ENCODE measurements around the gene C19orf25.

Gene C19orf25

DNA sequence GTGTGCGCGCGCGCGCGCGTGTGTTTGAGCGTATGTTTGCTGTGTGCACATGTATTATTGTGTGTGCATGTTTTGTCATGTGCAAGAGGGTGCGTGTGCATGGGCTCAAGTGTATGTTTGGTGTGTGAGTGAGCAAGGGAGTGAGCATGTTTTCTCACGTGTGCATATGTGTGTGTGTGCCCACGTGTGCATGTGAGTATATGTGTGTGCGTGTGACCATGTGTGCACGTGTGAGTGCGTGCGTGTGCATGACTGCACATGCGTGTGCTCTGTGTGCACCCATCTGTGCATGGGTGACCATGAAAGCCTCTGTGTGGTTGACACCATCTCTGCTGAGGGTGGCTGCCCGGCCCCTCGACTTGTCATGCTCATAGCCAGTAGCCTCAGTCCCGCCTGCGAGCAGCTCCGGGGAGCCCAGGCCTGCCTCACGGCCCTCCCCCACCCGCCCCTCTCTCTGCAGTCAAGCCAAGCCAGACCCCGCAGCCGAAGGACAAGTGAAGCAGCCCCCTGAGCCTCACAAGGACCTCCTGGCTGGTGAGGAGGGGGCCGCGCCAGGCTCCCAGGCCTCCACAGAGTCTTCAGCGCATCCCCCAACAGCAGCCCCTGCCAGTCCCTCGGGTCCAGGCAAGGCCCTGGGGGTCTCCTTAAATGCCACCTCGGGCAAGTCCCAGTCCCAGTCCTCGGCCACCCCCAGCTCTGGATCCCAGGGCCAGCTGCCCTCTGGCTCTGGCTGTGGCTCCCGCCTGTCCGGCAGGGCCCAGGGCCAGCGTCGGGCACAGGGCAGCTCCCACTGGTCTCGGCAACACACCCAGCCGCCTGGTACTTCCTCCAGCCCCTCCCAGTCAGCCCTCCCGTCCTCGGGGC lies 17.9 kb upstream of the C19orf25 start:
- TF ChIP-seq, protein P1, sequence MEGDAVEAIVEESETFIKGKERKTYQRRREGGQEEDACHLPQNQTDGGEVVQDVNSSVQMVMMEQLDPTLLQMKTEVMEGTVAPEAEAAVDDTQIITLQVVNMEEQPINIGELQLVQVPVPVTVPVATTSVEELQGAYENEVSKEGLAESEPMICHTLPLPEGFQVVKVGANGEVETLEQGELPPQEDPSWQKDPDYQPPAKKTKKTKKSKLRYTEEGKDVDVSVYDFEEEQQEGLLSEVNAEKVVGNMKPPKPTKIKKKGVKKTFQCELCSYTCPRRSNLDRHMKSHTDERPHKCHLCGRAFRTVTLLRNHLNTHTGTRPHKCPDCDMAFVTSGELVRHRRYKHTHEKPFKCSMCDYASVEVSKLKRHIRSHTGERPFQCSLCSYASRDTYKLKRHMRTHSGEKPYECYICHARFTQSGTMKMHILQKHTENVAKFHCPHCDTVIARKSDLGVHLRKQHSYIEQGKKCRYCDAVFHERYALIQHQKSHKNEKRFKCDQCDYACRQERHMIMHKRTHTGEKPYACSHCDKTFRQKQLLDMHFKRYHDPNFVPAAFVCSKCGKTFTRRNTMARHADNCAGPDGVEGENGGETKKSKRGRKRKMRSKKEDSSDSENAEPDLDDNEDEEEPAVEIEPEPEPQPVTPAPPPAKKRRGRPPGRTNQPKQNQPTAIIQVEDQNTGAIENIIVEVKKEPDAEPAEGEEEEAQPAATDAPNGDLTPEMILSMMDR (IDR thresholded peaks at IDR 0.05) = no peak
- Histone ChIP-seq H3K36me3 (ENCODE audit: control insufficient read depth, insufficient read depth, low read length) (no peaks in the 10 kb centered on the region), H3K27me3 (ENCODE audit: control insufficient read depth, insufficient read depth, low read length) (no peaks in the 10 kb centered on the region), H3K4me3 (ENCODE audit: low read depth, low read length) (no peak overlapping the region), H3K9me3 (ENCODE audit: control insufficient read depth, low read length) (no peaks in the 10 kb centered on the region), H3K79me2 (no peaks in the 10 kb centered on the region), H3K27ac (no peak overlapping the region), H2AFZ (no peak overlapping the region), H3K4me1 (no peaks in the 10 kb centered on the region), H3K9ac (no peak overlapping the region), H3K4me2 (ENCODE audit: low read length) (no peak overlapping the region)

DNA sequence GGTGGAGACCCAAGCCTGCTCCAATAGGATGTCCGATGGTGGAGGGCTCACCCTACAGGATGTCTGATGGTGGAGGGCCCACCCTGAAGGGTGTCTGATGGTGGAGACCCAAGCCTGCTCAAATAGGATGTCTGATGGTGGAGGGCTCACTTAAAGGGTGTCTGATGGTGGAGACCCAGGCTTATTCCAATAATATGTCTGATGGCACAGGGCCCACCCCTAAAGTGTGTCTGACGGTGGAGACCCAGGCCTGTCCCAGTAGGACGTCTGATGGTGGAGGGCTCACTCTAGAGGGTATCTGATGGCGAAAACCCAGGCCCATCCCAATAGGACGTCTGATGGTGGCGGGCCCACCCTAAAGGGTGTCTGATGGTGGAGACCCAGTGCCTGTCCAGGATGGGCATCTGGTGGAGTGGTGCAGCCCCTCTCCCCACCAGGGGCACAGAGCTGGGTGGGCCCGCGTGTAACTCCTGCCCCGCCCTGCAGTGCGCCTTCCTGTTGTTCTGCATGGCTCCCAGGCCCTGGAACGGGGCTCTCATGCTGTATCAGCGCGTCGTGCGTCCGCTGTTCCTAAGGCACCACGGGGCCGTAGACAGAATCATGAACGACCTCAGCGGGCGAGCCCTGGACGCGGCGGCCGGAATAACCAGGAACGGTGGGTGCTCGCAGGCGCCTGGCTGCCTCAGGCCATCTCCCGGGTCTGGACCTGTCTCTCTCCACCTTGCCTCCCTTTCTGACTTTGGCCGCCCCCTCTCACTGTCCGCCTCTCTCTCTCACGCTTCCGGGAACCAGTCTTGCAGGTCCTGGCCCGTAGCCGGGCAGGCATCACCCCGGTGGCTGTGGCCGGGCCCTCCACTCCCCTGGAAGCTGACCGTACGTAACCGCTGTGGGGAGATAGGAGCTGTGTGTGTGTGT lies 17.0 kb upstream of the C19orf25 start:
- H3K36me3 ChIP-seq (ENCODE audit: control insufficient read depth, insufficient read depth, low read length) = no peaks in the 10 kb centered on the region
- TF ChIP-seq, protein P1 (IDR thresholded peaks at IDR 0.05) = no peak
- H3K4me2 ChIP-seq (ENCODE audit: low read length) = no peak overlapping the region
- no peaks in the 10 kb centered on the region for H3K4me1 ChIP-seq
- no peaks in the 10 kb centered on the region for H3K79me2 ChIP-seq
- no peak overlapping the region for H2AFZ ChIP-seq
- H3K9ac ChIP-seq = no peak overlapping the region
- no peaks in the 10 kb centered on the region for H3K9me3 ChIP-seq (ENCODE audit: control insufficient read depth, low read length)
- H3K27ac ChIP-seq = no peak overlapping the region
- H3K27me3 ChIP-seq (ENCODE audit: control insufficient read depth, insufficient read depth, low read length) = no peaks in the 10 kb centered on the region
- H3K4me3 ChIP-seq (ENCODE audit: low read depth, low read length) = no peak overlapping the region

DNA sequence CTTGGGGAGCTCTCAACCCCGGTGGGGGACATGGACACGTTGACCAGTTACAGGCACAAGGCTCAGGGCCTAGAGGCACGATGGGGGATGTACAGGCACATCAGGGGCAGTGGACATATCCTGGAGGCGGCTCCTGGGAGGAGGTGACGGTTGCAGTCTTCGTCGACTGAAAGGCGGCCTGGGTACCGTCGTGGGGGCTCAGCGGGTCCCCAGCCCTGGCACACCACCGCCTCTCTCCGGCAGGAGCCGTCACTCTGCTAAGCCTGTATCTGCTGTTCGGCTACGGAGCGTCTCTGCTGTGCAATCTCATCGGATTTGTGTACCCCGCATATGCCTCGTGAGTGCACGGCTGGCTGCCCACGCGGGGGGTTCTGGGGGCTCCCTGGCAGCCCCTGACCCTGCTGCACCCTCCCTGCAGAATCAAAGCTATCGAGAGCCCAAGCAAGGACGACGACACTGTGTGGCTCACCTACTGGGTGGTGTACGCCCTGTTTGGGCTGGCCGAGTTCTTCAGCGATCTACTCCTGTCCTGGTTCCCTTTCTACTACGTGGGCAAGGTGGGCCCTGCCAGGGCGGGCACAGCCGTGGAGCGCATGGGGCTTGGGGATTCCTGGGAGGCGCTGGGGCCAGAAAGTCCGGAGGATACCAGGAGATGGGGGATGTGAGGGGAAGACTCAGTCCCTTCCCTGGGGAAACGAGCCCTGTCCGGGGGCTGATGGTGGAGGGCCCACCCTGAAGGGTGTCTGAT lies 16.2 kb upstream of the C19orf25 start:
- Histone ChIP-seq H3K27me3 (ENCODE audit: control insufficient read depth, insufficient read depth, low read length) (no peaks in the 10 kb centered on the region), H3K79me2 (no peaks in the 10 kb centered on the region), H2AFZ (no peak overlapping the region), H3K4me2 (ENCODE audit: low read length) (no peak overlapping the region), H3K4me1 (no peaks in the 10 kb centered on the region), H3K9me3 (ENCODE audit: control insufficient read depth, low read length) (no peaks in the 10 kb centered on the region), H3K27ac (no peak overlapping the region), H3K9ac (no peak overlapping the region), H3K4me3 (ENCODE audit: low read depth, low read length) (no peak overlapping the region), H3K36me3 (ENCODE audit: control insufficient read depth, insufficient read depth, low read length) (no peaks in the 10 kb centered on the region)
- TF ChIP-seq, protein P1 (IDR thresholded peaks at IDR 0.05) = no peak

DNA sequence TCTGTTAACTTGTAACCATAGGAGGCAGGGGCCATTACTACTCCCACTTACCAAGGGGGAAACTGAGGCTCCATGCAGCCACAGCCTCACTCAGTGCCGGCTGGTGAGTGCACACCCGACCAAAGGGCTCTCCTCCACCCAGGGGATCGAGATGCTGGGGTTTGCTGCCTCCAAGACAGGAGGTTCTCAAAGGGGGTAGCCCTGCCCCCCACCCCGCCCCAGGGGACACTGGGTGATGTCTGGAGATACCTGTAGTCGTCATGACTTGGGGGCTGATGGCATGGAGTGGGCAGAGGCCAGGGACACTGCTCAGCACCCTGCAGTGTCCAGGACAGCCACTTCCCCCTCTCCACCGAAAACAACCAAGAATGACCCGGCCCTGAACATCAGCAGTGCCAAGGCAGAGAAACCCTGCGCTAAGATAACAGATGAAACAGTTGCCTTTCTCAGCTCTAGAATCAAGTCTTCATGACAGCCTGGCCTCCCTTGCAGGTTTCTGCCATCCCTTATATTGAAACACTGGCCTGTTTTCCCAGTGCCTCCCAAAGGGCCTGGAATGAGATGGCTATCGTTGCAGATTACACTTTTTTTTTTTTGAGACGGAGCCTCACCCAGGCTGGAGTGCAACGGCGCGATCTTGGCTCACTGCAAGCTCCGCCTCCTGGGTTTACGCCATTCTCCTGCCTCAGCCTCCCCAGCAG lies 15.2 kb upstream of the C19orf25 start:
- TF ChIP-seq, protein P1 (IDR thresholded peaks at IDR 0.05) = no peak
- Histone ChIP-seq H3K4me1 (peaks cover 3% of the 10 kb centered on the region), H3K79me2 (no peaks in the 10 kb centered on the region), H3K9ac (no peak overlapping the region), H2AFZ (no peak overlapping the region), H3K4me3 (ENCODE audit: low read depth, low read length) (no peak overlapping the region), H3K4me2 (ENCODE audit: low read length) (no peak overlapping the region), H3K36me3 (ENCODE audit: control insufficient read depth, insufficient read depth, low read length) (no peaks in the 10 kb centered on the region), H3K9me3 (ENCODE audit: control insufficient read depth, low read length) (no peaks in the 10 kb centered on the region), H3K27ac (no peak overlapping the region), H3K27me3 (ENCODE audit: control insufficient read depth, insufficient read depth, low read length) (no peaks in the 10 kb centered on the region)

Measured in parathyroid adenoma (tissue), 2 donors.